Gastroesophageal sphincter (tissue), 4 donors: ENCODE measurements around the gene PABPN1L. TPM values are rescaled to one million over a fixed set of nuclear protein-coding genes. Genes with fewer than 3 reads are reported as not detected.

Source experiments
- ATAC-seq: fragments of 150-250 bp; one replicate; pipeline ENCODE4 v1.9.1; 2016; ENCODE audit warnings: mild to moderate bottlenecking, moderate library complexity
- H3K27ac ChIP-seq, 4 donors: fragments of 200-600 bp; sonication (generic) in 3 of 4; 1 replicate in 3 of 4; 2 replicates in 1 of 4; pipeline ENCODE4 v1.5.1; 2016 to 2019
- H3K27me3 ChIP-seq: fragments of 200-600 bp; sonication (generic); one replicate; pipeline ENCODE4 v1.5.1; 2019
- H3K36me3 ChIP-seq, 2 donors: fragments of 200-600 bp; sonication (generic); one replicate each; pipeline ENCODE4 v1.5.1; 2019; ENCODE audit warnings: control low read depth in 1 of 2
- H3K4me1 ChIP-seq, 3 donors: fragments of 200-600 bp; sonication (generic); 1 replicate in 2 of 3; 2 replicates in 1 of 3; pipeline ENCODE4 v1.5.1; 2016 to 2019; ENCODE audit warnings: control low read depth in 2 of 3
- H3K4me3 ChIP-seq, 2 donors: fragments of 200-600 bp; sonication (generic); one replicate each; pipeline ENCODE4 v1.5.1; 2019; ENCODE audit warnings: mild to moderate bottlenecking in 1 of 2, moderate library complexity in 1 of 2
- H3K9me3 ChIP-seq, 3 donors: fragments of 200-600 bp; sonication (generic); one replicate each; pipeline ENCODE4 v1.5.1; 2017 to 2019; ENCODE audit warnings: control low read depth in 2 of 3
- EP300 ChIP-seq: sonication (generic); formaldehyde crosslinking; IDR thresholded peaks from one replicate; pipeline ENCODE4 v1.6.1; 2017; ENCODE audit warnings: antibody characterized with exemption, mild to moderate bottlenecking
- POLR2A ChIP-seq, 2 donors: fragments of 450-650 bp; IDR thresholded peaks; one replicate each; pipeline ENCODE4 v1.6.1; 2017; ENCODE audit warnings: antibody characterized with exemption in 2 of 2, mild to moderate bottlenecking in 2 of 2, moderate library complexity in 1 of 2
- POLR2AphosphoS5 ChIP-seq: sonication (generic); formaldehyde crosslinking; IDR thresholded peaks from one replicate; pipeline ENCODE4 v1.6.1; 2017; ENCODE audit warnings: antibody characterized with exemption
- WGBS, 2 donors: methylation state at CpG; one replicate each; pipeline ENCODE4 v1.1.5; 2018; ENCODE audit warnings: low coverage in 1 of 2; 5-methylcytosine and 5-hydroxymethylcytosine counted together
- total RNA-seq, 4 donors: library from RNA; depleted of rRNA; stranded (reverse); fragments of >200 nt; gene quantifications; one replicate each; pipeline ENCODE4 v1.1.0, GENCODE V29; 2016
- TF ChIP-seq, protein P1 (sequence below), 4 experiments: fragments of 200-600 bp in 2 of 4; fragments of 450-650 bp in 2 of 4; sonication (generic) in 1 of 4; IDR thresholded peaks; one replicate each; pipeline ENCODE4 v1.5.1; 2017 to 2019; ENCODE audit warnings: antibody characterized with exemption in 4 of 4, mild to moderate bottlenecking in 2 of 4, moderate library complexity in 2 of 4

PABPN1L gene
- total RNA-seq, 4 donors from 2014 or later = 0.54 TPM; not detected in 3

DNA sequence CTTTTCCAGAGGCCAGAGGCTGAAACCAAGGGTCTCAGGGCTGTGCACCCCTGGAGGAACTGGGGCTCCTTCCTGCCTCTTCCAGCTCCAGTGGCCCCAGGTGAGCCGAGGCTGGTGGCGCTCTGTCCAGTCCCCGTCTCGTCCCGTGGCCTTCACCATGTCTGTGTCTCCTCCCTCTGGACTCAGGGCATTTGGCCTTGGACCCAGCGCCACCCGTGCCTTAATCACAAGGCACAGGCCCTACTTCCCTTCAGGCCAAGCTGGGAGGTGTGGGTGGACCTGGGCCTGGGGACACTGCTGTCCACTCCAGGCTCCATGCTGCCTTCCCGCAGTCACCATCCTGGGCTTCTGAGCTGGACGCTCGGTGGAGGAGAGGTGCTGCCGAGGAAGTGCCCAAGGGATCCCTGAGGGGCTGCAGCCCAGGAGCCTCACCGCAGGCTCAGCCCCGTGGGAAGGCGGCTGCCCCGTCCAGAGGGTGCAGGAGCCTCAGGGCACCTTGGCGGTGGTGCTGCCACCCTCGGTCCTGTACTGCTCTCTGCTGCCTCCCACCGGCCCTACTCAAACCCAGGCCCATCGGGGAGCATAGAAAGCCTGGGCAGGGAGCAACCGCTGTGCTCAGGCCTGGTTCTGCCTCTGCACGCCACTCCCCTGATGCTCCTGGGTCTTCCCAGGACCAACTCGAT is 45.2 kb downstream of the PABPN1L start:
- H3K36me3 ChIP-seq = peaks cover 0 to 58% of the 10 kb centered on the region in 2 donors
- no peak for ATAC-seq
- H3K9me3 ChIP-seq = no peaks in the 10 kb centered on the region
- TF ChIP-seq EP300 (no peak), POLR2A (IDR thresholded peaks at IDR 0.05) (no peak), POLR2AphosphoS5 (no peak)
- TF ChIP-seq, protein P1, sequence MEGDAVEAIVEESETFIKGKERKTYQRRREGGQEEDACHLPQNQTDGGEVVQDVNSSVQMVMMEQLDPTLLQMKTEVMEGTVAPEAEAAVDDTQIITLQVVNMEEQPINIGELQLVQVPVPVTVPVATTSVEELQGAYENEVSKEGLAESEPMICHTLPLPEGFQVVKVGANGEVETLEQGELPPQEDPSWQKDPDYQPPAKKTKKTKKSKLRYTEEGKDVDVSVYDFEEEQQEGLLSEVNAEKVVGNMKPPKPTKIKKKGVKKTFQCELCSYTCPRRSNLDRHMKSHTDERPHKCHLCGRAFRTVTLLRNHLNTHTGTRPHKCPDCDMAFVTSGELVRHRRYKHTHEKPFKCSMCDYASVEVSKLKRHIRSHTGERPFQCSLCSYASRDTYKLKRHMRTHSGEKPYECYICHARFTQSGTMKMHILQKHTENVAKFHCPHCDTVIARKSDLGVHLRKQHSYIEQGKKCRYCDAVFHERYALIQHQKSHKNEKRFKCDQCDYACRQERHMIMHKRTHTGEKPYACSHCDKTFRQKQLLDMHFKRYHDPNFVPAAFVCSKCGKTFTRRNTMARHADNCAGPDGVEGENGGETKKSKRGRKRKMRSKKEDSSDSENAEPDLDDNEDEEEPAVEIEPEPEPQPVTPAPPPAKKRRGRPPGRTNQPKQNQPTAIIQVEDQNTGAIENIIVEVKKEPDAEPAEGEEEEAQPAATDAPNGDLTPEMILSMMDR (IDR thresholded peaks at IDR 0.05) = no peak
- H3K27ac ChIP-seq = no peak overlapping the region
- H3K4me3 ChIP-seq = no peak overlapping the region
- no peaks in the 10 kb centered on the region for H3K4me1 ChIP-seq
- H3K27me3 ChIP-seq = no peaks in the 10 kb centered on the region
- WGBS, 2 donors = 81% methylated on average over 4 of the region's 22 CpGs; no CpG with 5 or more reads in 1 of the 2 donors

DNA sequence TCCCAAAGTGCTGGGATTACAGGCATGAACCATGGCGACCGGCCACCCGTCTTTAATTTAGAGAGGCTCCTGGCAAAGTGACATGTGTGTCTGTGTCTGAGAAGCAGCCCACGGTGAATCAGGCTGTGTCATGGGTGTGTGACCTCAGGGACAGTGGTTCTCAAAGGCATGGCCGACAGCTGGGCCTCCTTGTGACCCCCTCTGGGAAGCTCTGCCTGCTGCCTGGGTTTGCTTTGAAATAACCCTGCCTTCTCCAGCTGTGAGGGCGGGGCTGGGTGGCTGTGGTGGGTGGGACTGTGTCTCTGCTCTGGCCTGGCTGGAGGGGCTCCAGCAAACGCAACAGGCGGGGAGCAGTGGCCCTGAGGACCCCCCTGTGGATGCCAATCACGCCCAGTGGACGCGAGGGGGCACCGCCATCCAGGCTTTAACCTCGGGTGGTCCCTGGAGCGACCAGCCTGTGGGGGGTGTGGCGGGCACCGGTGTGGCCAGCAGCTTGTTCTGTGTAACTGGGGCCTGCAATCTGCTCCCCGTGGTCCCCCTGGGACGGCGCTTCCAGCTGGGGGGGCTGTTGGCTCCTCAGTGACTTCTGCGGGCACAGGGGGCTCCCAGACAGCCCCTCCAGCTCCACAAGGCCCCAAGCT is 46.0 kb downstream of the PABPN1L start:
- no peaks in the 10 kb centered on the region for H3K4me1 ChIP-seq
- no peak overlapping the region for H3K27ac ChIP-seq
- ATAC-seq = no peak
- H3K9me3 ChIP-seq = no peaks in the 10 kb centered on the region
- H3K27me3 ChIP-seq = no peaks in the 10 kb centered on the region
- no peak for TF ChIP-seq POLR2A (IDR thresholded peaks at IDR 0.05)
- TF ChIP-seq POLR2AphosphoS5 = no peak
- TF ChIP-seq, protein P1 (IDR thresholded peaks at IDR 0.05) = no peak
- no peak for TF ChIP-seq EP300
- no peak overlapping the region for H3K4me3 ChIP-seq
- peaks cover 0 to 50% of the 10 kb centered on the region in 2 donors for H3K36me3 ChIP-seq
- 58% methylated on average over 3 of the region's 20 CpGs; no CpG with 5 or more reads in 1 of the 2 donors for WGBS, 2 donors

DNA sequence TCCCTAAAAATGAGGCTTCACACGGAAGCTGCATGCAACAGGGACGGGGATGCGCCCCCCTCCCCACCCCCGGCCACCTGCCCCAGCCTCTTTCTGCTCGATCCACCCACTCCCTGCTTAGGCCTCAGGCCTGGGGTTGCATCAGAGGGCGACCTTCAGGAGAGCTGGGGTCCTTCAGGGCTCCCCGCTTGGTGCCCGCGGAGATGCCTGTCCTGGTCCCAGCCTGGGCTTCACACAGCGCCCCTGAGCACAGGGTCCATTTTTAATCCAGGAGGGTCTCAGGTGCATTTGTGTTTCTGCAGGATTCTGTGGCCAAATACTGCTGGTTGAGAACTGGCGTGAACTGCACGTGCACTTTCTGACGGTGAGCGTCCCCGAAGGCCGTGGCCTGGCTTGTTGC is 47.3 kb downstream of the PABPN1L start:
- peaks cover 0 to 36% of the 10 kb centered on the region in 2 donors for H3K36me3 ChIP-seq
- 76 to 85% methylated on average over 4 to 6 of the region's 16 CpGs for WGBS, 2 donors
- TF ChIP-seq, protein P1 (IDR thresholded peaks at IDR 0.05) = no peak
- no peak for TF ChIP-seq POLR2AphosphoS5
- TF ChIP-seq EP300 = no peak
- no peak for TF ChIP-seq POLR2A (IDR thresholded peaks at IDR 0.05)
- no peak for ATAC-seq
- no peak overlapping the region for H3K4me3 ChIP-seq
- H3K4me1 ChIP-seq = no peaks in the 10 kb centered on the region
- no peaks in the 10 kb centered on the region for H3K27me3 ChIP-seq
- H3K27ac ChIP-seq = no peak overlapping the region
- no peaks in the 10 kb centered on the region for H3K9me3 ChIP-seq

DNA sequence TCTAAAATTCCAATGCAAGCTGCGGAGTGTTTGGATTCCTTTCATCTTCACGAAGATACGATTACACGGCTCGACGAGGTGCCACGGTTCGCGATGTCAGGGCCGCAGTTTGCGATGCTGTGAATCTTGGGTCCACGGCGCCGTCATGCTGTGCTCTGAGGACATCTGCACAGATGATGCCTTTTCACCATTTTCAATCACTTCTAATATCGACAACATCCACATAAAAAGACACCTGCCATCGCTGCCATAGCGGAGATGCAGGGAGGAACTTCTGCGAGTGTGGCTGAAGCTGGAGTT is 47.9 kb downstream of the PABPN1L start:
- Histone ChIP-seq H3K4me1 (peaks cover 0 to 2% (median 0%) of the 10 kb centered on the region in 3 donors), H3K27me3 (no peaks in the 10 kb centered on the region), H3K36me3 (peaks cover 0 to 31% of the 10 kb centered on the region in 2 donors), H3K9me3 (no peaks in the 10 kb centered on the region), H3K4me3 (no peak overlapping the region), H3K27ac (no peak overlapping the region)
- TF ChIP-seq, protein P1 (IDR thresholded peaks at IDR 0.05) = no peak
- no peak for TF ChIP-seq POLR2A (IDR thresholded peaks at IDR 0.05)
- TF ChIP-seq POLR2AphosphoS5 = no peak
- TF ChIP-seq EP300 = no peak
- ATAC-seq = no peak
- 77% methylated on average over 18 of the region's 18 CpGs; no CpG with 5 or more reads in 1 of the 2 donors for WGBS, 2 donors
